Left lung (tissue), 10 donors: ENCODE measurements around the gene RHBDL2. TPM values are rescaled to one million over a fixed set of nuclear protein-coding genes. Genes with fewer than 3 reads are reported as not detected.

Source experiments
- ATAC-seq: fragments of 200-7000 bp; cut with Tn5 transposase; one replicate; pipeline ENCODE4 v1.9.1; 2020; ENCODE audit warnings: moderate library complexity
- DNase-seq, 4 donors: peaks; one replicate each; pipeline ENCODE4 v3.0.0-alpha.2; 2013 to 2020
- H3K27ac ChIP-seq, 2 donors: fragments of 200-600 bp; sonication (generic) in 1 of 2; one replicate each; pipeline versions ENCODE4 v1.5.0 to v1.8.0; 2020 to 2021
- H3K27me3 ChIP-seq, 2 donors: fragments of 200-600 bp; sonication (generic) in 1 of 2; one replicate each; pipeline versions ENCODE4 v1.5.0 to v1.8.0; 2020 to 2021
- H3K36me3 ChIP-seq, 2 donors: fragments of 200-600 bp; sonication (generic) in 1 of 2; one replicate each; pipeline versions ENCODE4 v1.5.0 to v1.8.0; 2020 to 2021
- H3K4me1 ChIP-seq, 2 donors: fragments of 200-600 bp; one replicate each; pipeline ENCODE4 v1.8.0; 2021
- H3K4me3 ChIP-seq, 2 donors: fragments of 200-600 bp; sonication (generic) in 1 of 2; one replicate each; pipeline versions ENCODE4 v1.5.0 to v1.8.0; 2020 to 2021; ENCODE audit warnings: mild to moderate bottlenecking in 1 of 2
- H3K9me3 ChIP-seq, 2 donors: fragments of 200-600 bp; sonication (generic) in 1 of 2; one replicate each; pipeline versions ENCODE4 v1.5.0 to v1.8.0; 2020 to 2021
- CTCF ChIP-seq, 2 donors: fragments of 200-600 bp; sonication (generic) in 1 of 2; IDR thresholded peaks; one replicate each; pipeline versions ENCODE4 v1.5.0 to v1.8.0; 2021; ENCODE audit warnings: antibody characterized with exemption in 2 of 2
- intact Hi-C, 2 donors: fragments of 100-400 bp; cut with DNase I; formaldehyde crosslinking; loops; one replicate each; pipeline versions ENCODE4 v1.11.2 to v1.14.2; 2022
- polyA plus RNA-seq, 6 donors: library from polyadenylated mRNA; unstranded; fragments of 120-200 nt; gene quantifications; one replicate each; pipeline ENCODE4 v1.2.1, GENCODE V29; 2013; ENCODE audit not compliant: insufficient read length in 6 of 6
- total RNA-seq, 2 donors: library from RNA; stranded (reverse); fragmentation: NEBNext Ultra II Directional; extraction: Animal tissue kit (Norgen Biotek cat#: 25700); gene quantifications; one replicate each; pipeline ENCODE4 v1.2.1, GENCODE V29; 2021
- donor health status: DM: no; HTN: yes; CAD: no.
- donor health status: DM: no; HTN: no; CAD: no.

The RHBDL2 gene
- total and polyA plus RNA-seq, 8 donors = 1.0 to 2.7 (median 2.0) TPM

GRCh38 chr1:38889589-38889988 lies 52.0 kb downstream of the RHBDL2 start:
- intact Hi-C loops = no loop called here
- no peaks in the 10 kb centered on the region for H3K4me1 ChIP-seq
- H3K36me3 ChIP-seq = no peaks in the 10 kb centered on the region
- ATAC-seq (no peak), DNase-seq (no peak)
- no peak for TF ChIP-seq CTCF (IDR thresholded peaks at IDR 0.05)
- no peak overlapping the region for H3K27ac ChIP-seq
- H3K4me3 ChIP-seq = no peak overlapping the region
- no peaks in the 10 kb centered on the region for H3K9me3 ChIP-seq
- no peaks in the 10 kb centered on the region for H3K27me3 ChIP-seq

- ATAC-seq = no peak
- intact Hi-C loops = no loop called here
- DNase-seq = no peak
Measured at GRCh38 chr1:38888423-38889333, 53.0 kb downstream of the RHBDL2 start.

GRCh38 chr1:38885092-38885491 lies 56.5 kb downstream of the RHBDL2 start:
- H3K4me3 ChIP-seq = no peak overlapping the region
- TF ChIP-seq CTCF (IDR thresholded peaks at IDR 0.05) = no peak
- H3K27ac ChIP-seq = no peak overlapping the region
- ATAC-seq = no peak
- no peaks in the 10 kb centered on the region for H3K4me1 ChIP-seq
- DNase-seq = no peak
- no peaks in the 10 kb centered on the region for H3K36me3 ChIP-seq
- intact Hi-C loops = no loop called here
- no peaks in the 10 kb centered on the region for H3K9me3 ChIP-seq
- no peaks in the 10 kb centered on the region for H3K27me3 ChIP-seq

More at GRCh38 chr1:38888423-38889333, 53.0 kb downstream of the RHBDL2 start:
- no peaks in the 10 kb centered on the region for H3K4me1 ChIP-seq
- H3K9me3 ChIP-seq = no peaks in the 10 kb centered on the region
- H3K4me3 ChIP-seq = no peak overlapping the region
- no peak overlapping the region for H3K27ac ChIP-seq
- TF ChIP-seq CTCF (IDR thresholded peaks at IDR 0.05) = no peak
- no peaks in the 10 kb centered on the region for H3K27me3 ChIP-seq
- no peaks in the 10 kb centered on the region for H3K36me3 ChIP-seq

- H3K4me3 ChIP-seq = no peak within 1 kb of the TSS
- ATAC-seq = no peak
- no peak for DNase-seq
- no peaks in the 10 kb centered on the region for H3K27me3 ChIP-seq
- H3K27ac ChIP-seq = no peak within 1 kb of the TSS
- intact Hi-C loops = no loop called here
- no peaks in the 10 kb centered on the region for H3K4me1 ChIP-seq
- no peaks in the 10 kb centered on the region for H3K9me3 ChIP-seq
- no peaks in the 10 kb centered on the region for H3K36me3 ChIP-seq
- TF ChIP-seq CTCF (IDR thresholded peaks at IDR 0.05) = no peak
Measured at GRCh38 chr1:38881487-38881886, 60.1 kb downstream of the RHBDL2 start, which contains the start of gene GJA9. TSS of gene GJA9 (minus strand) at chr1:38881587. CDS start at chr1:38876098, 5,489 bp downstream.

- ATAC-seq (no peak), DNase-seq (no peak)
- no peak for TF ChIP-seq CTCF (IDR thresholded peaks at IDR 0.05)
- Histone ChIP-seq H3K27me3 (no peaks in the 10 kb centered on the region), H3K4me3 (no peak overlapping the region), H3K27ac (no peak overlapping the region), H3K36me3 (no peaks in the 10 kb centered on the region), H3K4me1 (peaks cover 4 to 27% of the 10 kb centered on the region in 2 donors), H3K9me3 (no peaks in the 10 kb centered on the region)
- intact Hi-C loops = loop anchor here in 1 of 2 donors (10.0 kb wide), 1 partner anchor 209 kb away; no protein-coding TSS in a partner anchor
Measured at GRCh38 chr1:38875811-38876210, 65.8 kb downstream of the RHBDL2 start.
